ENCODE results near the gene BACE2.

BACE2 gene

GRCh38 chr21:41325138-41325912, 157.4 kb downstream of the BACE2 start:
- H3K36me3 ChIP-seq (ENCODE audit: insufficient read depth, low read length): no peaks in the 10 kb centered on the region
- no peaks in the 10 kb centered on the region for H3K9me3 ChIP-seq (ENCODE audit: low read length)
- H3K4me1 ChIP-seq (ENCODE audit: insufficient read depth, low read length): no peaks in the 10 kb centered on the region
- no peak overlapping the region for H3K4me3 ChIP-seq (ENCODE audit: low read length)
- H3K27me3 ChIP-seq (ENCODE audit: insufficient read depth, low read length): no peaks in the 10 kb centered on the region
- H2AFZ ChIP-seq (ENCODE audit: low read depth, low read length): no peak overlapping the region

- H3K4me3 ChIP-seq (ENCODE audit: low read length): no peak overlapping the region
- H3K36me3 ChIP-seq (ENCODE audit: insufficient read depth, low read length): no peaks in the 10 kb centered on the region
- no peaks in the 10 kb centered on the region for H3K9me3 ChIP-seq (ENCODE audit: low read length)
- H3K4me1 ChIP-seq (ENCODE audit: insufficient read depth, low read length): no peaks in the 10 kb centered on the region
- H3K27me3 ChIP-seq (ENCODE audit: insufficient read depth, low read length): no peaks in the 10 kb centered on the region
- no peak overlapping the region for H2AFZ ChIP-seq (ENCODE audit: low read depth, low read length)
Measured at GRCh38 chr21:41326414-41327080, 158.6 kb downstream of the BACE2 start.

GRCh38 chr21:41327753-41328152, 159.8 kb downstream of the BACE2 start:
- Histone ChIP-seq H3K4me3 (ENCODE audit: low read length) (no peak overlapping the region), H3K4me1 (ENCODE audit: insufficient read depth, low read length) (no peaks in the 10 kb centered on the region), H3K27me3 (ENCODE audit: insufficient read depth, low read length) (no peaks in the 10 kb centered on the region), H3K9me3 (ENCODE audit: low read length) (no peaks in the 10 kb centered on the region), H2AFZ (ENCODE audit: low read depth, low read length) (no peak overlapping the region), H3K36me3 (ENCODE audit: insufficient read depth, low read length) (no peaks in the 10 kb centered on the region)

- no peak overlapping the region for H2AFZ ChIP-seq (ENCODE audit: low read depth, low read length)
- no peaks in the 10 kb centered on the region for H3K27me3 ChIP-seq (ENCODE audit: insufficient read depth, low read length)
- no peaks in the 10 kb centered on the region for H3K36me3 ChIP-seq (ENCODE audit: insufficient read depth, low read length)
- no peaks in the 10 kb centered on the region for H3K9me3 ChIP-seq (ENCODE audit: low read length)
- H3K4me3 ChIP-seq (ENCODE audit: low read length): no peak overlapping the region
- H3K4me1 ChIP-seq (ENCODE audit: insufficient read depth, low read length): no peaks in the 10 kb centered on the region
Measured at GRCh38 chr21:41328660-41329607, 161.0 kb downstream of the BACE2 start.

Measured in neuron (in vitro differentiated cells).